ENCODE results near the gene PIK3C2G. TPM values are rescaled to one million over a fixed set of nuclear protein-coding genes. Genes with fewer than 3 reads are reported as not detected.

The PIK3C2G gene
- total and polyA plus RNA-seq, 2 of the 4 experiments (the other 2 are of a cell fraction) = not detected

DNA sequence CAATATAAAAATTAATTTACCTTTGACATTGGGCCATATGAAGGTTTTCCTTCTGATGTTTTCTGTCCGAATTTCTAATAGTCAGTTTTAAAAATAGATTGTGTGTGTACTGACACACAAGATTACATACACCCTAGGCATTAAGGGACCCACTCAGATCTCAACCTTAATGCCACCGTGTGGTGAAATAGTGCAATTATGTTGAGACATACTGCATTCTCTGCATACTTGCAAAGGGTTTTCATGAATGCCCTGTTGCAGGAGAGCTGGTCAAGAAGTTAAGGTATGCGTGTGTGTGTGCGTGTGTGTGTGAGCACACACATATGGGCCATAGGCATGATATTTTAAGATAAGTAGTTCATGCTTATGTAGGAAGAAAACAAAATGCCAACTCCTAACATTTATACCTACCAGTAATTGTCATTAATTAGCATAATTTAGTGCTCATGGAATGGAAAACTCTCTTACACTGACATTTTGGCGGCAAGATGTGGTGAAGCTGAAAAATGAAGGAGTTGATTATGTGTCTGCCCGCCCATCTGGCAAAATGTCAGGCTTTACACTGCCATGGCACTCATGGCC, 58.8 kb downstream of the PIK3C2G start:
- no peak overlapping the region; a peak in 1 of 4 replicates for H4K8ac ChIP-seq (ENCODE audit: low read depth in 2 of 2, low read length in 2 of 2)
- in situ Hi-C loops (cut with MboI; ENCODE audit: low sequenced_read_pairs) (no loop called here), dilution Hi-C loops (cut with HindIII; ENCODE audit: low sequenced_read_pairs, unreplicated experiment) (no loop called here), intact Hi-C loops (cut with micrococcal nuclease) (loop anchor here (2.0 kb wide), 1 partner anchor 63 kb away; no protein-coding TSS in a partner anchor)
- H3K9me3 ChIP-seq (ENCODE audit: control insufficient read depth, insufficient read depth, low read length) = no peaks in the 10 kb centered on the region
- H2AK5ac ChIP-seq (ENCODE audit: low read depth, low read length) = no peak overlapping the region; the same call in 1 of the 2 replicates
- no peaks in the 10 kb centered on the region for H3K9me1 ChIP-seq (ENCODE audit: insufficient read depth, low read length)
- H3K9ac ChIP-seq (ENCODE audit: low read depth, low read length) = no peak overlapping the region
- H2BK15ac ChIP-seq (ENCODE audit: low read depth, low read length) = no peak overlapping the region
- H4K5ac ChIP-seq (ENCODE audit: low read depth, low read length) = no peak overlapping the region
- H2AK9ac ChIP-seq (replicated peaks; ENCODE audit: low read depth, low read length, poor library complexity) = no peak overlapping the region
- DNase-seq (peak; percentile 69), ATAC-seq (ENCODE audit: low read depth) (peak; percentile 89)
- H3K4me3 ChIP-seq (ENCODE audit: insufficient read depth, low read depth, low read length) = no peak overlapping the region
- H3K27ac ChIP-seq (ENCODE audit: insufficient read depth, low read length) = no peak overlapping the region
- TF ChIP-seq MAZ (IDR thresholded peaks at IDR 0.05; ENCODE audit: borderline replicate concordance, low read depth, low read length) (no peak), CHD1 (IDR thresholded peaks at IDR 0.05; ENCODE audit: low read depth, low read length) (no peak), RCOR1 (IDR thresholded peaks at IDR 0.05; ENCODE audit: insufficient replicate concordance, low read length) (no peak), MXI1 (IDR thresholded peaks at IDR 0.05; ENCODE audit: borderline replicate concordance, low read depth, low read length) (no peak), BHLHE40 (IDR thresholded peaks at IDR 0.05; ENCODE audit: low read depth, low read length) (no peak), MAFK (IDR thresholded peaks at IDR 0.05; ENCODE audit: low read depth, low read length) (no peak), RAD21 (IDR thresholded peaks at IDR 0.05; ENCODE audit: low read length) (peak; percentile 39), CEBPB (IDR thresholded peaks at IDR 0.05; ENCODE audit: low read depth, low read length) (peak; percentile 87), POLR2A (IDR thresholded peaks at IDR 0.05; ENCODE audit: low read depth, low read length) (no peak), SMC3 (IDR thresholded peaks at IDR 0.05; ENCODE audit: low read depth, low read length) (peak; percentile 29; the same call in 1 of the 2 replicates), NFE2L2 (IDR thresholded peaks at IDR 0.05; ENCODE audit: low read depth, low read length) (no peak), FOS (IDR thresholded peaks at IDR 0.05; ENCODE audit: low read depth, low read length) (no peak), RFX5 (IDR thresholded peaks at IDR 0.05; ENCODE audit: low read depth, low read length) (no peak)
- TF ChIP-seq, protein P1, sequence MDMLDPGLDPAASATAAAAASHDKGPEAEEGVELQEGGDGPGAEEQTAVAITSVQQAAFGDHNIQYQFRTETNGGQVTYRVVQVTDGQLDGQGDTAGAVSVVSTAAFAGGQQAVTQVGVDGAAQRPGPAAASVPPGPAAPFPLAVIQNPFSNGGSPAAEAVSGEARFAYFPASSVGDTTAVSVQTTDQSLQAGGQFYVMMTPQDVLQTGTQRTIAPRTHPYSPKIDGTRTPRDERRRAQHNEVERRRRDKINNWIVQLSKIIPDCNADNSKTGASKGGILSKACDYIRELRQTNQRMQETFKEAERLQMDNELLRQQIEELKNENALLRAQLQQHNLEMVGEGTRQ (IDR thresholded peaks at IDR 0.05; ENCODE audit: low read depth, low read length) = no peak
- TF ChIP-seq, protein P2, sequence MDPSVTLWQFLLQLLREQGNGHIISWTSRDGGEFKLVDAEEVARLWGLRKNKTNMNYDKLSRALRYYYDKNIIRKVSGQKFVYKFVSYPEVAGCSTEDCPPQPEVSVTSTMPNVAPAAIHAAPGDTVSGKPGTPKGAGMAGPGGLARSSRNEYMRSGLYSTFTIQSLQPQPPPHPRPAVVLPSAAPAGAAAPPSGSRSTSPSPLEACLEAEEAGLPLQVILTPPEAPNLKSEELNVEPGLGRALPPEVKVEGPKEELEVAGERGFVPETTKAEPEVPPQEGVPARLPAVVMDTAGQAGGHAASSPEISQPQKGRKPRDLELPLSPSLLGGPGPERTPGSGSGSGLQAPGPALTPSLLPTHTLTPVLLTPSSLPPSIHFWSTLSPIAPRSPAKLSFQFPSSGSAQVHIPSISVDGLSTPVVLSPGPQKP (IDR thresholded peaks at IDR 0.05; ENCODE audit: borderline replicate concordance, low read depth, low read length) = no peak
- TF ChIP-seq, protein P3, sequence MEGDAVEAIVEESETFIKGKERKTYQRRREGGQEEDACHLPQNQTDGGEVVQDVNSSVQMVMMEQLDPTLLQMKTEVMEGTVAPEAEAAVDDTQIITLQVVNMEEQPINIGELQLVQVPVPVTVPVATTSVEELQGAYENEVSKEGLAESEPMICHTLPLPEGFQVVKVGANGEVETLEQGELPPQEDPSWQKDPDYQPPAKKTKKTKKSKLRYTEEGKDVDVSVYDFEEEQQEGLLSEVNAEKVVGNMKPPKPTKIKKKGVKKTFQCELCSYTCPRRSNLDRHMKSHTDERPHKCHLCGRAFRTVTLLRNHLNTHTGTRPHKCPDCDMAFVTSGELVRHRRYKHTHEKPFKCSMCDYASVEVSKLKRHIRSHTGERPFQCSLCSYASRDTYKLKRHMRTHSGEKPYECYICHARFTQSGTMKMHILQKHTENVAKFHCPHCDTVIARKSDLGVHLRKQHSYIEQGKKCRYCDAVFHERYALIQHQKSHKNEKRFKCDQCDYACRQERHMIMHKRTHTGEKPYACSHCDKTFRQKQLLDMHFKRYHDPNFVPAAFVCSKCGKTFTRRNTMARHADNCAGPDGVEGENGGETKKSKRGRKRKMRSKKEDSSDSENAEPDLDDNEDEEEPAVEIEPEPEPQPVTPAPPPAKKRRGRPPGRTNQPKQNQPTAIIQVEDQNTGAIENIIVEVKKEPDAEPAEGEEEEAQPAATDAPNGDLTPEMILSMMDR (conservative IDR thresholded peaks at IDR 0.05; ENCODE audit: low read depth, low read length) = peak; percentile 40
- H3K4me2 ChIP-seq (ENCODE audit: low read depth, low read length) = no peak overlapping the region
- H3K4ac ChIP-seq (ENCODE audit: low read depth, low read length) = no peak overlapping the region
- H3K36me3 ChIP-seq (ENCODE audit: control insufficient read depth, insufficient read depth, low read length) = no peaks in the 10 kb centered on the region
- no peak overlapping the region for H3K56ac ChIP-seq (ENCODE audit: extremely low read depth, insufficient read depth, low read length)
- ChIA-PET POLR2A (ENCODE audit: unreplicated experiment) (interaction anchor here (0.7 kb wide), 1 partner anchor 684 kb away, joined by 3 read pairs; no protein-coding TSS in a partner anchor), CTCF (interaction anchor here (0.7 to 2.4 kb wide), 10 partner anchors 10 to 100 kb away, joined by 3 to 10 read pairs (median 5); no protein-coding TSS in a partner anchor)
- no peak overlapping the region for H3K18ac ChIP-seq (ENCODE audit: low read depth, low read length)
- no CpG with 5 or more reads among the region's 6 CpGs for WGBS, 2 experiments (ENCODE audit: extremely low coverage in 2 of 2, insufficient read length in 1 of 2)
- H3K23ac ChIP-seq (ENCODE audit: low read depth, low read length) = no peak overlapping the region
- no peaks in the 10 kb centered on the region for H3K79me1 ChIP-seq (ENCODE audit: low read depth in 1 of 2, low read length in 2 of 2)
- no peak overlapping the region for H3K14ac ChIP-seq (replicated peaks; ENCODE audit: low read depth, low read length)
- no peak overlapping the region for H2BK120ac ChIP-seq (ENCODE audit: low read depth, low read length)
- H2BK20ac ChIP-seq (ENCODE audit: low read depth, low read length) = no peak overlapping the region
- H3K4me1 ChIP-seq (ENCODE audit: control insufficient read depth, insufficient read depth, low read length) = no peaks in the 10 kb centered on the region; the same call in 1 of the 2 replicates
- H4K20me1 ChIP-seq (ENCODE audit: insufficient read depth, low read length) = no peaks in the 10 kb centered on the region
- no peak overlapping the region for H2AFZ ChIP-seq (replicated peaks; ENCODE audit: low read length, poor library complexity)
- H2BK5ac ChIP-seq (ENCODE audit: low read depth, low read length, poor library complexity, severe bottlenecking) = no peak overlapping the region
- no peak overlapping the region for H4K91ac ChIP-seq (ENCODE audit: insufficient read depth, low read depth, low read length)
- H3K27me3 ChIP-seq (ENCODE audit: control insufficient read depth, insufficient read depth, low read length) = no peaks in the 10 kb centered on the region
- BruUV-seq (replicated peaks) = no TSS peak

Data from IMR-90 (cell line).